HCT116 (cell line): ENCODE results near the gene GRXCR1. TPM values are rescaled to one million over a fixed set of nuclear protein-coding genes. Genes with fewer than 3 reads are reported as not detected.

Source experiments
- ATAC-seq: fragments of 200-7000 bp; cut with Tn5 transposase; 2 replicates; pipeline ENCODE4 v1.9.1; 2020; ENCODE audit warnings: mild to moderate bottlenecking, moderate library complexity
- BruUV-seq: library from RNA; stranded (reverse); fragments of 400-500 nt; replicated peaks from 2 replicates; lab custom pipeline; 2021; lab: Mats Ljungman, UMichigan
- CTCF ChIA-PET: fragments of 300-600 bp; sonication (Branson Sonifier 250); formaldehyde crosslinking; loops from one replicate; lab custom pipeline; 2021; ENCODE audit warnings: antibody characterized with exemption; lab: Charles Lee
- POLR2A ChIA-PET: fragments of 300-600, 350-600 bp; sonication (Branson Sonifier 250); formaldehyde crosslinking; loops from one replicate; lab custom pipeline; 2021; ENCODE audit warnings: antibody characterized with exemption; lab: Charles Lee
- RAD21 ChIA-PET, 2 experiments: fragments of 300-600 bp; sonication (Branson Sonifier 250); formaldehyde crosslinking; loops; one replicate each; lab custom pipeline; 2023; ENCODE audit warnings: low total read pairs in 2 of 2; ENCODE audit not compliant: uncharacterized antibody in 2 of 2, unreplicated experiment in 2 of 2, low non-redundant PET in 1 of 2; lab: Charles Lee
- DNase-seq: peaks from one replicate; pipeline ENCODE4 v3.0.0-alpha.2; 2010; ENCODE audit warnings: low read depth, low spot score
- H2AFZ ChIP-seq: fragments of 200-600 bp; shearing (Covaris generic), sonication (generic); 2 replicates; pipeline ENCODE4 v1.6.1; 2017; ENCODE audit warnings: low read depth, mixed run types, mixed read lengths, antibody characterized with exemption, low read length; ENCODE audit not compliant: poor library complexity, severe bottlenecking
- H3K27ac ChIP-seq: 2 replicates; pipeline ENCODE4 v1.5.1; 2012; ENCODE audit warnings: low read depth, low read length
- H3K27me3 ChIP-seq: fragments of 200-600 bp; sonication (generic); 2 replicates; pipeline ENCODE4 v1.6.1; 2016; ENCODE audit warnings: mixed run types, low read length, mixed read lengths; ENCODE audit not compliant: insufficient read depth
- H3K36me3 ChIP-seq, 2 experiments: fragments of 200-500 bp in 1 of 2; fragments of 200-600 bp in 1 of 2; sonication (Bioruptor generic) in 1 of 2; sonication (generic) in 1 of 2; 2 replicates each; pipeline versions ENCODE4 v1.5.1 to v1.6.1; 2014 to 2016; ENCODE audit warnings: low read length in 2 of 2, inconsistent platforms in 1 of 2, mixed read lengths in 1 of 2, mixed run types in 1 of 2; ENCODE audit not compliant: insufficient read depth in 2 of 2, control insufficient read depth in 1 of 2
- H3K4me1 ChIP-seq, 2 experiments: fragments of 200-600 bp in 1 of 2; sonication (generic) in 1 of 2; 2 replicates each; pipeline versions ENCODE4 v1.5.1 to v1.6.1; 2012 to 2017; ENCODE audit warnings: low read length in 2 of 2, inconsistent platforms in 1 of 2, mild to moderate bottlenecking in 1 of 2, mixed read lengths in 1 of 2, mixed run types in 1 of 2, moderate library complexity in 1 of 2; ENCODE audit not compliant: insufficient read depth in 2 of 2, control insufficient read depth in 1 of 2
- H3K4me2 ChIP-seq: fragments of 200-600 bp; sonication (generic); 2 replicates; pipeline ENCODE4 v1.6.1; 2017; ENCODE audit warnings: mixed run types, low read length, mixed read lengths
- H3K4me3 ChIP-seq, 2 experiments: fragments of 200-600 bp in 1 of 2; sonication (generic) in 1 of 2; replicated peaks in 1 of 2; 2 replicates each; pipeline ENCODE4 v1.5.1; 2011 to 2016; ENCODE audit warnings: low read length in 2 of 2, control low read depth in 1 of 2, low read depth in 1 of 2, mild to moderate bottlenecking in 1 of 2, mixed read lengths in 1 of 2, mixed run types in 1 of 2
- H3K79me2 ChIP-seq: fragments of 200-600 bp; sonication (generic); 2 replicates; pipeline ENCODE4 v1.6.1; 2017; ENCODE audit warnings: mild to moderate bottlenecking, mixed run types, low read length, moderate library complexity, mixed read lengths; ENCODE audit not compliant: insufficient read depth
- H3K9ac ChIP-seq: fragments of 200-600 bp; sonication (generic); 2 replicates; pipeline ENCODE4 v1.6.1; 2016; ENCODE audit warnings: low read length, mixed read lengths
- H3K9me2 ChIP-seq: fragments of 200-600 bp; sonication (generic), shearing (Covaris generic); 2 replicates; pipeline ENCODE4 v1.6.1; 2017; ENCODE audit warnings: mixed run types, mild to moderate bottlenecking, moderate library complexity; ENCODE audit not compliant: insufficient read depth
- H3K9me3 ChIP-seq, 2 experiments: fragments of 200-500 bp in 1 of 2; fragments of 200-600 bp in 1 of 2; sonication (Bioruptor generic) in 1 of 2; sonication (generic) in 1 of 2; 2 replicates each; pipeline ENCODE4 v1.6.1; 2014 to 2017; ENCODE audit warnings: low read length in 2 of 2, mixed read lengths in 2 of 2, inconsistent platforms in 1 of 2, low read depth in 1 of 2, mild to moderate bottlenecking in 1 of 2, mixed run types in 1 of 2, moderate library complexity in 1 of 2; ENCODE audit not compliant: control insufficient read depth in 1 of 2, insufficient read depth in 1 of 2
- H4K20me1 ChIP-seq: fragments of 200-600 bp; sonication (generic), shearing (Covaris generic); 2 replicates; pipeline ENCODE4 v1.6.1; 2017; ENCODE audit warnings: mixed run types, mild to moderate bottlenecking, moderate library complexity; ENCODE audit not compliant: insufficient read depth
- ATF3 ChIP-seq: IDR thresholded peaks from 2 replicates; pipeline ENCODE4 v1.6.1; 2012
- CBX3 ChIP-seq: IDR thresholded peaks from 2 replicates; pipeline ENCODE4 v1.6.1; 2012; ENCODE audit warnings: low read depth
- CTCF ChIP-seq, 3 experiments: fragments of 200-600 bp in 1 of 3; sonication (generic) in 1 of 3; IDR thresholded peaks in 2 of 3; conservative IDR thresholded peaks in 1 of 3; 2 replicates each; pipeline ENCODE4 v1.5.1; 2012 to 2017; ENCODE audit warnings: low read depth in 2 of 3, low read length in 2 of 3, antibody characterized with exemption in 1 of 3, borderline replicate concordance in 1 of 3, control low read depth in 1 of 3, mild to moderate bottlenecking in 1 of 3, mixed read lengths in 1 of 3, mixed run types in 1 of 3, moderate library complexity in 1 of 3; ENCODE audit not compliant: insufficient read depth in 1 of 3
- EGR1 ChIP-seq: IDR thresholded peaks from 2 replicates; pipeline ENCODE4 v1.6.1; 2012; ENCODE audit warnings: low read depth
- ELF1 ChIP-seq: IDR thresholded peaks from 2 replicates; pipeline ENCODE4 v1.6.1; 2012; ENCODE audit warnings: low read depth, borderline replicate concordance
- EZH2 ChIP-seq: fragments of 200-600 bp; sonication (generic); IDR thresholded peaks from 2 replicates; pipeline ENCODE4 v1.6.1; 2017; ENCODE audit warnings: antibody characterized with exemption, mixed run types
- MAX ChIP-seq: IDR thresholded peaks from 2 replicates; pipeline ENCODE4 v1.6.1; 2012
- POLR2AphosphoS5 ChIP-seq: IDR thresholded peaks from 2 replicates; pipeline ENCODE4 v1.6.1; 2011; ENCODE audit warnings: mild to moderate bottlenecking, low read depth, low read length, moderate library complexity
- RAD21 ChIP-seq: IDR thresholded peaks from 2 replicates; pipeline ENCODE4 v1.6.1; 2012; ENCODE audit warnings: low read depth, mild to moderate bottlenecking
- REST ChIP-seq: IDR thresholded peaks from 2 replicates; pipeline ENCODE4 v1.6.1; 2012; ENCODE audit warnings: low read depth
- SIN3A ChIP-seq: IDR thresholded peaks from 2 replicates; pipeline ENCODE4 v1.6.1; 2012; ENCODE audit warnings: low read depth
- SP1 ChIP-seq: IDR thresholded peaks from 2 replicates; pipeline ENCODE4 v1.6.1; 2012; ENCODE audit warnings: low read depth
- SRF ChIP-seq: IDR thresholded peaks from 2 replicates; pipeline ENCODE4 v1.6.1; 2012; ENCODE audit warnings: low read depth
- TCF7L2 ChIP-seq: IDR thresholded peaks from 2 replicates; pipeline ENCODE4 v1.7.0; 2011; ENCODE audit warnings: borderline replicate concordance, inconsistent platforms; ENCODE audit not compliant: insufficient read depth, insufficient read length; ENCODE audit errors: extremely low read depth
- YY1 ChIP-seq: IDR thresholded peaks from 2 replicates; pipeline ENCODE4 v1.6.1; 2011; ENCODE audit warnings: low read length, low read depth, moderate library complexity, mild to moderate bottlenecking; ENCODE audit not compliant: insufficient replicate concordance; ENCODE audit errors: extremely low read depth
- ZBTB33 ChIP-seq: IDR thresholded peaks from 2 replicates; pipeline ENCODE4 v1.6.1; 2011; ENCODE audit warnings: mild to moderate bottlenecking, low read length, moderate library complexity; ENCODE audit not compliant: insufficient replicate concordance; ENCODE audit errors: extremely low read depth
- ZFX ChIP-seq: fragments of 450-650 bp; IDR thresholded peaks from 2 replicates; pipeline ENCODE4 v1.6.1; 2017
- ZNF274 ChIP-seq: fragments of 200-500 bp; sonication (Bioruptor generic); IDR thresholded peaks from 2 replicates; pipeline ENCODE4 v1.6.1; 2014; ENCODE audit warnings: mild to moderate bottlenecking, low read depth, low read length, inconsistent platforms
- intact Hi-C: fragments of 100-400 bp; cut with micrococcal nuclease; formaldehyde crosslinking; loops from 2 replicates; pipeline ENCODE4 v1.10.0; 2022
- total RNA-seq: library from RNA; stranded (reverse); gene quantifications from one replicate; pipeline ENCODE4 v1.2.1, GENCODE V29; 2021; ENCODE audit not compliant: unreplicated experiment

The GRXCR1 gene
- total RNA-seq, 1 experiment from 2014 or later: not detected

- no peaks in the 10 kb centered on the region for H3K79me2 ChIP-seq
- H3K4me3 ChIP-seq: no peak overlapping the region
- DNase-seq (no peak), ATAC-seq (no peak)
- no peak overlapping the region for H2AFZ ChIP-seq
- no peaks in the 10 kb centered on the region for H3K36me3 ChIP-seq
- ChIA-PET CTCF (interaction anchor here (1.5 kb wide), 1 partner anchor 275 kb away, joined by 3 read pairs; no protein-coding TSS in a partner anchor), POLR2A (no interaction called here), RAD21 (no interaction called here)
- no TSS peak for BruUV-seq
- H4K20me1 ChIP-seq: no peaks in the 10 kb centered on the region
- no peaks in the 10 kb centered on the region for H3K27me3 ChIP-seq
- H3K4me2 ChIP-seq: no peak overlapping the region
- 0 out of 4 replicates have a peak, but pooled peaks cover 0 to 3% of the 10 kb centered on the region in 2 experiments for H3K9me3 ChIP-seq
- H3K4me1 ChIP-seq: no peaks in the 10 kb centered on the region
- no peak overlapping the region for H3K27ac ChIP-seq
- no peaks in the 10 kb centered on the region for H3K9me2 ChIP-seq
- intact Hi-C loops: no loop called here
- no peak for TF ChIP-seq TCF7L2
- no peak for TF ChIP-seq EZH2
- TF ChIP-seq ELF1: no peak
- no peak for TF ChIP-seq SP1
- TF ChIP-seq SRF: no peak
- no peak for TF ChIP-seq ZNF274
- TF ChIP-seq ATF3: no peak
- TF ChIP-seq YY1: no peak
- TF ChIP-seq ZBTB33: no peak
- TF ChIP-seq CBX3: no peak
- TF ChIP-seq REST: no peak
- TF ChIP-seq POLR2AphosphoS5: no peak
- TF ChIP-seq MAX: no peak
- TF ChIP-seq CTCF (IDR thresholded peaks at IDR 0.05 in 2 of 3, conservative IDR thresholded peaks at IDR 0.05 in 1 of 3; ENCODE audit: borderline replicate concordance in 1 of 3, insufficient read depth in 1 of 3, low read depth in 2 of 3, low read length in 2 of 3): no peak
- TF ChIP-seq ZFX: no peak
- TF ChIP-seq SIN3A: no peak
- no peak for TF ChIP-seq RAD21
- TF ChIP-seq EGR1: no peak
- H3K9ac ChIP-seq: no peak overlapping the region
Measured at GRCh38 chr4:42843694-42844093, 48.8 kb upstream of the GRXCR1 start.
